HepG2 (cell line): Measurements from ENCODE around the gene ACOX3. TPM values are rescaled to one million over a fixed set of nuclear protein-coding genes. Genes with fewer than 3 reads are reported as not detected.
A peak's percentile ranks its signal among the peaks of the same experiment; 100 is the strongest.

Source experiments
- CCDC6 ChIP-seq: sonication (generic); formaldehyde crosslinking; IDR thresholded peaks from 2 replicates; pipeline ENCODE4 v1.8.1; 2022; ENCODE audit warnings: mild to moderate bottlenecking, missing genetic modification reagents, moderate library complexity
- CEBPZ ChIP-seq: IDR thresholded peaks from 2 replicates; pipeline ENCODE4 v1.6.1; 2012; ENCODE audit warnings: low read length, improper control_type of control experiment
- DPF2 ChIP-seq: sonication (generic); formaldehyde crosslinking; IDR thresholded peaks from 2 replicates; pipeline ENCODE4 v1.4.0; 2020; ENCODE audit warnings: mild to moderate bottlenecking, low read depth, missing genetic modification reagents, borderline replicate concordance
- E2F5 ChIP-seq: sonication (generic); formaldehyde crosslinking; conservative IDR thresholded peaks from 2 replicates; pipeline ENCODE4 v1.4.0; 2020; ENCODE audit warnings: missing genetic modification reagents
- NFYC ChIP-seq: IDR thresholded peaks from 2 replicates; pipeline ENCODE4 v1.6.1; 2016; ENCODE audit warnings: missing genetic modification reagents, missing compliant biosample characterization
- PCBP1 ChIP-seq: fragments of 200-400 bp; formaldehyde crosslinking; IDR thresholded peaks from 2 replicates; pipeline ENCODE4 v1.6.1; 2017; ENCODE audit warnings: mild to moderate bottlenecking, low read depth, low read length, borderline replicate concordance
- RFX3 ChIP-seq: IDR thresholded peaks from 2 replicates; pipeline ENCODE4 v1.6.1; 2016; ENCODE audit warnings: missing biosample characterization, missing genetic modification reagents
- SIX4 ChIP-seq: sonication (generic); formaldehyde crosslinking; IDR thresholded peaks from 2 replicates; pipeline ENCODE4 v1.4.0; 2020; ENCODE audit warnings: missing genetic modification reagents
- TCF12 ChIP-seq, 2 experiments: fragments of 450-650 bp in 1 of 2; sonication (generic) in 1 of 2; formaldehyde crosslinking in 1 of 2; IDR thresholded peaks; 2 replicates each; pipeline versions ENCODE4 v1.6.1 to v1.8.0; 2017 to 2022; ENCODE audit warnings: antibody characterized with exemption in 1 of 2, mild to moderate bottlenecking in 1 of 2, missing genetic modification reagents in 1 of 2, moderate library complexity in 1 of 2
- TP53 ChIP-seq: sonication (generic); formaldehyde crosslinking; conservative IDR thresholded peaks from 2 replicates; pipeline ENCODE4 v1.4.0; 2020; ENCODE audit warnings: missing genetic modification reagents
- ZBTB2 ChIP-seq: sonication (generic); formaldehyde crosslinking; IDR thresholded peaks from 2 replicates; pipeline ENCODE4 v1.8.0; 2022; ENCODE audit warnings: low read depth, missing genetic modification reagents
- ZNF101 ChIP-seq: sonication (generic); formaldehyde crosslinking; IDR thresholded peaks from 2 replicates; pipeline ENCODE4 v1.4.0; 2020; ENCODE audit warnings: mild to moderate bottlenecking, low read depth, missing genetic modification reagents, borderline replicate concordance
- ZNF138 ChIP-seq: sonication (generic); formaldehyde crosslinking; IDR thresholded peaks from 2 replicates; pipeline ENCODE4 v1.5.0; 2020; ENCODE audit warnings: mild to moderate bottlenecking, low read depth, missing genetic modification reagents
- ZNF558 ChIP-seq: sonication (generic); formaldehyde crosslinking; IDR thresholded peaks from 2 replicates; pipeline ENCODE4 v1.9.0; 2022; ENCODE audit warnings: mild to moderate bottlenecking, missing genetic modification reagents, borderline replicate concordance
- ZNF780A ChIP-seq: sonication (generic); formaldehyde crosslinking; IDR thresholded peaks from 2 replicates; pipeline ENCODE4 v1.8.0; 2022; ENCODE audit warnings: mild to moderate bottlenecking, missing genetic modification reagents, moderate library complexity
- polyA plus RNA-seq, 8 experiments: library from polyadenylated mRNA; depleted of rRNA in 3 of 8; stranded (reverse) in 7 of 8; unstranded in 1 of 8; fragments of >200 nt; fragmentation: Illumina TruSeq in 4 of 8; extraction: Trizol in 4 of 8; gene quantifications; 2 replicates each; pipeline versions ENCODE4 v1.2.1 to v1.2.3, GENCODE V29; 2011 to 2016; ENCODE audit warnings: low read depth in 4 of 8, missing spikeins in 1 of 8, mixed read lengths in 1 of 8; ENCODE audit not compliant: insufficient read depth in 1 of 8
- total RNA-seq, 5 experiments: library from RNA; depleted of rRNA; stranded (reverse); fragments of >200 nt; fragmentation: Illumina TruSeq; extraction: Trizol; gene quantifications; 2 replicates each; pipeline ENCODE4 v1.2.3, GENCODE V29; 2016; ENCODE audit warnings: low read depth in 1 of 5
- TF ChIP-seq, protein P1 (sequence below): conservative IDR thresholded peaks from 2 replicates; pipeline ENCODE4 v1.6.1; 2018; ENCODE audit warnings: missing genetic modification reagents
- TF ChIP-seq, protein P2 (sequence below): sonication (generic); formaldehyde crosslinking; IDR thresholded peaks from 2 replicates; pipeline ENCODE4 v1.8.0; 2022; ENCODE audit warnings: mild to moderate bottlenecking, missing genetic modification reagents, moderate library complexity

ACOX3 gene
- total and polyA plus RNA-seq, 2 of the 13 experiments (the other 11 are each of a cell fraction or from before 2014, with no cell fraction given), result 4.2 to 17.8 TPM

DNA sequence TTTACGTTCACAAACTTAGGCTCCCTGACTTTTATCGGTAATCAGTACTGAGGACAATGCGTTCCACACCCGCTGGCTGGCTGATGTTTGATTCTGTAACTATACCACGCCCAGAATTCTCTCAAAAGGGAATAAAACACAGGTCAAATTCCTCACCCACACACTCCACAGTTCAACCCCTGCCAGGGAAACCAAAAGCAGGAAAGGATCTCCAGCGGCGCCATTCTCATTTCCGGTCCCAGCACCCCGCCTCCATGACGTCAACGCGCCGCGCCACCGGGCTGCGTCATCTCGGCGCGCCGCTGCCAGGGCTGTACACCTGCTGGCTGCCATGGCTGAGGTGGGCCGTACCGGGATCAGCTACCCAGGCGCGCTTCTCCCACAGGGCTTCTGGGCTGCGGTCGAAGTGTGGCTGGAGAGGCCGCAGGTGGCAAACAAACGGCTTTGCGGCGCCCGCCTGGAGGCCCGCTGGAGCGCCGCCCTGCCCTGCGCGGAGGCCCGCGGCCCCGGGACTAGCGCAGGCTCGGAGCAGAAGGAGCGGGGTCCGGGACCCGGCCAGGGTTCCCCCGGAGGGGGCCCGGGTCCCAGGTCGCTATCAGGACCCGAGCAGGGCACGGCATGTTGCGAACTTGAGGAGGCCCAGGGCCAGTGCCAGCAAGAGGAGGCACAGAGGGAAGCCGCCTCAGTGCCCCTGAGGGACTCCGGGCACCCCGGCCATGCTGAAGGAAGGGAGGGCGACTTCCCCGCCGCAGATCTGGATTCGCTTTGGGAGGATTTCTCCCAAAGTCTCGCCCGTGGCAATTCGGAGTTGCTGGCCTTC lies at the start of gene ACOX3, which contains the start of gene TRMT44 (continued):
- TF ChIP-seq CEBPZ, result no peak
- TF ChIP-seq E2F5 (CRISPR knock-in tag), result no peak
- 0 out of 2 replicates have a peak, but pooled peaks have one; percentile 51 for TF ChIP-seq SIX4 (CRISPR knock-in tag)
- TF ChIP-seq CCDC6 (CRISPR knock-in tag), result no peak
- 0 out of 2 replicates have a peak, but pooled peaks have one; percentile 68 for TF ChIP-seq ZNF138 (CRISPR knock-in tag)
- no peak for TF ChIP-seq ZNF101 (CRISPR knock-in tag)
- TF ChIP-seq NFYC (CRISPR knock-in tag), result peak; percentile 32; the same call in 1 of the 2 replicates
- TF ChIP-seq TCF12 (IDR thresholded peaks at IDR 0.05), result no peak
- no peak for TF ChIP-seq TCF12 (CRISPR knock-in tag; IDR thresholded peaks at IDR 0.05)
- TF ChIP-seq TP53, result 0 out of 2 replicates have a peak, but pooled peaks have one; percentile 66
- TF ChIP-seq PCBP1, result peak; percentile 55; the same call in 1 of the 2 replicates
- TF ChIP-seq ZBTB2, result no peak
- TF ChIP-seq DPF2 (CRISPR knock-in tag), result no peak
- TF ChIP-seq, protein P1, sequence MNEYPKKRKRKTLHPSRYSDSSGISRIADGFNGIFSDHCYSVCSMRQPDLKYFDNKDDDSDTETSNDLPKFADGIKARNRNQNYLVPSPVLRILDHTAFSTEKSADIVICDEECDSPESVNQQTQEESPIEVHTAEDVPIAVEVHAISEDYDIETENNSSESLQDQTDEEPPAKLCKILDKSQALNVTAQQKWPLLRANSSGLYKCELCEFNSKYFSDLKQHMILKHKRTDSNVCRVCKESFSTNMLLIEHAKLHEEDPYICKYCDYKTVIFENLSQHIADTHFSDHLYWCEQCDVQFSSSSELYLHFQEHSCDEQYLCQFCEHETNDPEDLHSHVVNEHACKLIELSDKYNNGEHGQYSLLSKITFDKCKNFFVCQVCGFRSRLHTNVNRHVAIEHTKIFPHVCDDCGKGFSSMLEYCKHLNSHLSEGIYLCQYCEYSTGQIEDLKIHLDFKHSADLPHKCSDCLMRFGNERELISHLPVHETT (CRISPR knock-in tag), result no peak
- TF ChIP-seq ZNF558, result no peak
- TF ChIP-seq, protein P2, sequence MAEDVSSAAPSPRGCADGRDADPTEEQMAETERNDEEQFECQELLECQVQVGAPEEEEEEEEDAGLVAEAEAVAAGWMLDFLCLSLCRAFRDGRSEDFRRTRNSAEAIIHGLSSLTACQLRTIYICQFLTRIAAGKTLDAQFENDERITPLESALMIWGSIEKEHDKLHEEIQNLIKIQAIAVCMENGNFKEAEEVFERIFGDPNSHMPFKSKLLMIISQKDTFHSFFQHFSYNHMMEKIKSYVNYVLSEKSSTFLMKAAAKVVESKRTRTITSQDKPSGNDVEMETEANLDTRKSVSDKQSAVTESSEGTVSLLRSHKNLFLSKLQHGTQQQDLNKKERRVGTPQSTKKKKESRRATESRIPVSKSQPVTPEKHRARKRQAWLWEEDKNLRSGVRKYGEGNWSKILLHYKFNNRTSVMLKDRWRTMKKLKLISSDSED (CRISPR knock-in tag), result no peak
- TF ChIP-seq ZNF780A (CRISPR knock-in tag), result no peak; the same call in 1 of the 2 replicates
- TF ChIP-seq RFX3 (CRISPR knock-in tag), result no peak
